ENCODE results near the gene LRP1-AS. TPM values are rescaled to one million over a fixed set of nuclear protein-coding genes. Genes with fewer than 3 reads are reported as not detected.

The LRP1-AS gene
- total RNA-seq, 4 donors from 2014 or later = not detected

GRCh38 chr12:57101892-57102695 lies 45.3 kb downstream of the LRP1-AS start:
- H3K4me3 ChIP-seq = no peak overlapping the region
- 77 to 81% methylated on average over 10 to 15 of the region's 15 CpGs for WGBS, 2 donors
- DNase-seq = no peak
- TF ChIP-seq CTCF (IDR thresholded peaks at IDR 0.05) = no peak
- TF ChIP-seq POLR2A (IDR thresholded peaks at IDR 0.05) = no peak
- H3K36me3 ChIP-seq = peaks cover 28 to 96% (median 45%) of the 10 kb centered on the region in 3 donors
- no peaks in the 10 kb centered on the region for H3K9me3 ChIP-seq
- intact Hi-C loops (cut with DNase I) = no loop called here
- no peaks in the 10 kb centered on the region for H3K27me3 ChIP-seq
- peaks cover 3 to 64% (median 16%) of the 10 kb centered on the region in 3 donors for H3K4me1 ChIP-seq
- peak overlapping the region in 3 of 4 donors; percentile 7 to 100 (median 97) for H3K27ac ChIP-seq

GRCh38 chr12:57099766-57100165 lies 47.7 kb downstream of the LRP1-AS start:
- WGBS, 2 donors = 61 to 73% methylated on average over 8 to 12 of the region's 12 CpGs
- H3K4me3 ChIP-seq = no peak overlapping the region
- no peak for DNase-seq
- intact Hi-C loops (cut with DNase I) = no loop called here
- no peaks in the 10 kb centered on the region for H3K9me3 ChIP-seq
- no peaks in the 10 kb centered on the region for H3K27me3 ChIP-seq
- peaks cover 17 to 96% (median 34%) of the 10 kb centered on the region in 3 donors for H3K36me3 ChIP-seq
- peaks cover 21 to 78% (median 25%) of the 10 kb centered on the region in 3 donors for H3K4me1 ChIP-seq
- peak overlapping the region; percentile 47 to 100 (median 82) for H3K27ac ChIP-seq
- TF ChIP-seq CTCF (IDR thresholded peaks at IDR 0.05) (no peak), POLR2A (IDR thresholded peaks at IDR 0.05) (no peak)

- Histone ChIP-seq H3K27me3 (no peaks in the 10 kb centered on the region), H3K4me3 (no peak overlapping the region), H3K9me3 (no peaks in the 10 kb centered on the region), H3K36me3 (peaks cover 17 to 96% (median 29%) of the 10 kb centered on the region in 3 donors), H3K4me1 (peaks cover 27 to 84% (median 31%) of the 10 kb centered on the region in 3 donors), H3K27ac (peak overlapping the region; percentile 47 to 100 (median 82))
- WGBS, 2 donors = 71 to 85% methylated on average over 9 to 11 of the region's 11 CpGs
- no peak for TF ChIP-seq CTCF (IDR thresholded peaks at IDR 0.05)
- intact Hi-C loops (cut with DNase I) = no loop called here
- no peak for DNase-seq
Observed at GRCh38 chr12:57099047-57099714, 48.2 kb downstream of the LRP1-AS start.

- H3K27ac ChIP-seq = peak overlapping the region; percentile 47 to 100 (median 82)
- DNase-seq = no peak
- H3K4me3 ChIP-seq = no peak overlapping the region
- intact Hi-C loops (cut with DNase I) = no loop called here
- H3K4me1 ChIP-seq = peaks cover 33 to 90% (median 37%) of the 10 kb centered on the region in 3 donors
- 78% methylated on average over 1 of the region's 1 CpG; no CpG with 5 or more reads in 1 of the 2 donors for whole genome bisulfite sequencing, 2 donors
- H3K9me3 ChIP-seq = no peaks in the 10 kb centered on the region
- no peaks in the 10 kb centered on the region for H3K27me3 ChIP-seq
- TF ChIP-seq CTCF (IDR thresholded peaks at IDR 0.05) = no peak
- no peak for TF ChIP-seq POLR2A (IDR thresholded peaks at IDR 0.05)
- peaks cover 17 to 93% (median 23%) of the 10 kb centered on the region in 3 donors for H3K36me3 ChIP-seq
Observed at GRCh38 chr12:57098546-57098945, 48.9 kb downstream of the LRP1-AS start.

GRCh38 chr12:57097554-57097835 lies 49.9 kb downstream of the LRP1-AS start:
- H3K27ac ChIP-seq = peak overlapping the region; percentile 76 to 100 (median 98)
- H3K9me3 ChIP-seq = no peaks in the 10 kb centered on the region
- intact Hi-C loops (cut with DNase I) = no loop called here
- H3K4me3 ChIP-seq = no peak overlapping the region
- H3K4me1 ChIP-seq = peaks cover 44 to 100% (median 44%) of the 10 kb centered on the region in 3 donors
- 74 to 78% methylated on average over 8 of the region's 8 CpGs for WGBS, 2 donors
- no peaks in the 10 kb centered on the region for H3K27me3 ChIP-seq
- no peak for DNase-seq
- peaks cover 23 to 94% (median 27%) of the 10 kb centered on the region in 3 donors for H3K36me3 ChIP-seq
- TF ChIP-seq CTCF (IDR thresholded peaks at IDR 0.05) (no peak), POLR2A (IDR thresholded peaks at IDR 0.05) (no peak)
